ENCODE measurements around the gene MYLK.

Gene MYLK

DNA sequence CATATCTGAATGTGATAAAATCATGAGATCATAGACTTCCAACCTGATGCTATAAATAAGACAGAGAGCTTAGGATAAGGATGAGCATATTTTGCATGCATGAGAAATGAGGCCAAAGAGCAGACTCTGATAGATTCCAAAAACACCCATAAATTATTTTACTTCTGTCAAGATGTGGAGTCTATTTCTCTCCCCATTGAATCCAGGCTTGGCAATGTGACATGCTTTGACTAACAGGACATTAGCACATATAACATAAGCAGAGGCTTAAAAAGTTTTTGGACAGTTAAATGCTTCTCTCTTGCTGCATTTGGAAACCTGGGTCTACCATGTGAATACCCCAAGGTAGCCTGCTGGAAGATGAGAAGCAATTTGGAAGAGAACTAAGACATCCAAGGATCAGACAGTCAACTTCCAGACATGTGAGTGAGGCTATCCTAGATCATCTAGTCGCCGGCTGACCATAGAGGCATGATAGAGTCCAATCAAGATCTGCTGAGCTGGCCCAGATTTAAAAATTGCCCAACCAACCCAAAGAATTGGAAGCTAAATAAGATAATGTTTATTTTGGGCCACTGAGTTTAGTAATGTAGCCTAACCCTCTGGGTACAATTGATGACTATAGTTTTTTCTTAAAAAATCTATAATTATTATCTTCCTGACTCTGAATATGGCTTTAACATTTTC, 30.3 kb downstream of the MYLK start:
- H3K4me3 ChIP-seq (ENCODE audit: extremely low read depth, insufficient read depth, low read length, poor library complexity, severe bottlenecking), result no peak overlapping the region
- 100% methylated on average over 2 of the region's 2 CpGs for WGBS, 2 experiments (ENCODE audit: insufficient coverage in 2 of 2)

GRCh38 chr3:123847209-123847608, 36.9 kb downstream of the MYLK start:
- no peaks in the 10 kb centered on the region for H3K4me1 ChIP-seq (ENCODE audit: control insufficient read depth, insufficient read depth, low read length, poor library complexity, severe bottlenecking)

More for the DNA sequence above, 30.3 kb downstream of the MYLK start:
- H3K4me1 ChIP-seq (ENCODE audit: control insufficient read depth, insufficient read depth, low read length, poor library complexity, severe bottlenecking), result no peaks in the 10 kb centered on the region
- peaks cover 7% of the 10 kb centered on the region for H3K9me3 ChIP-seq (ENCODE audit: control insufficient read depth, low read length)
- H3K36me3 ChIP-seq (ENCODE audit: control insufficient read depth, insufficient read depth, low read length), result peaks cover 5% of the 10 kb centered on the region
- no peak overlapping the region for H3K27ac ChIP-seq (ENCODE audit: low read depth, low read length, severe bottlenecking)

DNA sequence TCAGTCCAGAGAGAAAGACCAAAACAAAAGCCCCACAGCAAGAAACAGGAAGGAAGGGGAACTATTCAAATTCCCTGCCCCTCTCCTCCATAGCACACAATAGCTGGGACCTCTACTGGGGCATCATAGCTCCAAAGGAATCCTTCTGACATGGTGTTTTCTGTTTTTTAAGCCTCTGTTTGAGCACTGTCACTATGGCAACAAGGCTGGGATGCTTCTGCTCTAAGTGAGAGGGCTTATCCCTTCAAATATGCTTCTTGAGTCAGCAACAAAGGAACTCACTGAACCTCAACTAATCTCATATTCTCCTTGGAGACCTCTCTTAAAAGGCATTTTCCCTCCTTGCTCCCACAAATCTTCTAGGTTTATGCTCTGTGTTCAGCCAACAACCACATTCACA, 40.5 kb downstream of the MYLK start:
- Histone ChIP-seq H3K4me1 (ENCODE audit: control insufficient read depth, insufficient read depth, low read length, poor library complexity, severe bottlenecking) (no peaks in the 10 kb centered on the region), H3K36me3 (ENCODE audit: control insufficient read depth, insufficient read depth, low read length) (no peaks in the 10 kb centered on the region), H3K4me3 (ENCODE audit: extremely low read depth, insufficient read depth, low read length, poor library complexity, severe bottlenecking) (no peak overlapping the region), H3K27ac (ENCODE audit: low read depth, low read length, severe bottlenecking) (peak overlapping the region; percentile 51), H3K9me3 (ENCODE audit: control insufficient read depth, low read length) (peaks cover 13% of the 10 kb centered on the region)

More at GRCh38 chr3:123847209-123847608, 36.9 kb downstream of the MYLK start:
- H3K36me3 ChIP-seq (ENCODE audit: control insufficient read depth, insufficient read depth, low read length), result no peaks in the 10 kb centered on the region
- H3K9me3 ChIP-seq (ENCODE audit: control insufficient read depth, low read length), result peaks cover 21% of the 10 kb centered on the region
- WGBS, 2 experiments (ENCODE audit: insufficient coverage in 2 of 2), result 100% methylated on average over 1 of the region's 1 CpG; no CpG with 5 or more reads in 1 of the 2 experiments
- no peak overlapping the region for H3K27ac ChIP-seq (ENCODE audit: low read depth, low read length, severe bottlenecking)
- no peak overlapping the region for H3K4me3 ChIP-seq (ENCODE audit: extremely low read depth, insufficient read depth, low read length, poor library complexity, severe bottlenecking)

DNA sequence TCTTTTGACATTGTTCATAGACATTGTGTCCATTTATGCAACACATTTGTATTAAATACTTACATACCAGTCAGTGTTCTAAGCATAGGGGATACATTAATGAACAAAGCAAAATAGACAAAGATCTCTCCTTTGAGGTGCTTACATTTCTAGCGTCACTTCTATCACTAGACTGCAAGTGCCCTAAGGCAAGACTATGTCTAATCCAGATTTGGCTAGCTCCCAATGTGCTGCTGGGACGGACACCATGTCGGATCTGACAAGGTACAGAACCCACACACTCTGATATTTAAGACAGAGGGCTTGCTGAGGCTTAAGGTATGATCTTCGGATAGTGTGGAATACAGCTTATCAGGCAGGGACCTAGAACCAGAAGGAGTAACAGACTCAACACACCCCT, 41.4 kb downstream of the MYLK start:
- WGBS, 2 experiments (ENCODE audit: insufficient coverage in 2 of 2), result 100% methylated on average over 1 of the region's 4 CpGs
- Histone ChIP-seq H3K27ac (ENCODE audit: low read depth, low read length, severe bottlenecking) (no peak overlapping the region), H3K4me3 (ENCODE audit: extremely low read depth, insufficient read depth, low read length, poor library complexity, severe bottlenecking) (no peak overlapping the region), H3K9me3 (ENCODE audit: control insufficient read depth, low read length) (peaks cover 17% of the 10 kb centered on the region), H3K4me1 (ENCODE audit: control insufficient read depth, insufficient read depth, low read length, poor library complexity, severe bottlenecking) (no peaks in the 10 kb centered on the region), H3K36me3 (ENCODE audit: control insufficient read depth, insufficient read depth, low read length) (no peaks in the 10 kb centered on the region)

DNA sequence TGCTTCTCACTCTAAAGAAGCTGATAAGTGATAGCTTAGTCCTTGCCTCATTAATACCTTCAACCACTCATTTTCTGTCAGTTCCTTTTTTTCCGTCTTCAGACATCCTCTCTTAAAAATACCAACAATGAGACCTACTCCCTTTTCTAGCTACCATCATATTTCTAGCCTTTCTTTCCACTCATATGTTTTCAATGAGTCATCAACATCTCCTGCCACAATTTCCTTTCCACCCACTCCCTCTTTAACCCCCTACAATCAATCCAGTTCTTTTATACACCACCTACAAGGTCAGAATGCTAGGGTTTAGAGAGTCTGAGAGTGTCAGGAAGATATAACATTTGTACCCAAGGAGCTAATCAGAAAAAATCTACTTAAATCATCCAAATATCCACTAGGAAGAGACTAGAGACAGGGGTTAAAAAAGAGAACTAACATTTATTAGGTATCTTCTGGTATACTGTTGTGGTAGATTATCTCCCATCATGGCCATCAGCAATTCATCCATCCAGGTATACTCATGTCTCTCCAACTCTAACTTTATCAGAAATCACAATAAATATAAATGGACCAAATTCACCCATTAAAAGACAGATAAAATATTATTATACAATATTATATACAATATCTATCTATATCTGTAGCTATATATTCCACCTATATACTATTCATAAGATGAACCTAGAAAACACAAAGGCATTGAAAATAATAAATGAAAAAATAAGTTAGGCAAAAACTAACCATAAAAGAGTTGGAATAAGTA, 42.5 kb downstream of the MYLK start:
- Histone ChIP-seq H3K4me3 (ENCODE audit: extremely low read depth, insufficient read depth, low read length, poor library complexity, severe bottlenecking) (no peak overlapping the region), H3K9me3 (ENCODE audit: control insufficient read depth, low read length) (peaks cover 20% of the 10 kb centered on the region), H3K36me3 (ENCODE audit: control insufficient read depth, insufficient read depth, low read length) (no peaks in the 10 kb centered on the region), H3K4me1 (ENCODE audit: control insufficient read depth, insufficient read depth, low read length, poor library complexity, severe bottlenecking) (no peaks in the 10 kb centered on the region), H3K27ac (ENCODE audit: low read depth, low read length, severe bottlenecking) (no peak overlapping the region)
- WGBS, 2 experiments (ENCODE audit: insufficient coverage in 2 of 2), result 92 to 100% methylated on average over 1 of the region's 1 CpG

DNA sequence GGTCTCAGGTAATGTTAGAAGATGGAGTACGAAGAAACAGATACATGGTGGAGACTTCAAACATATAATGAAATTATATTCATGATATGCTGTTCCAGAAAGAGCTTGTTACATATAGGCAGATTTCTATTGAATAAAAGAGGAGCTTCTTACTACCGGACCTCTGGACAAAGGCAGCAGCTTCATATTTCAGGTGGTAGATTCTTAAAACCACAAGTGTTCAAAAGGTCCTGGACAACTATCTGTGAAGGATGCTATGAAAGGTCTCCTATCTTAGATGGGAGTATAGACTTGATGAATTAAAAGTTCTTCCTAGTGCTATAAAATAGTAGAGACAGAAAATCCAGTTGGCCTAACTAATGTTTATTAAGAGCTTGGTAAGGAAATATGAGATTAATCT, 43.2 kb downstream of the MYLK start:
- H3K4me3 ChIP-seq (ENCODE audit: extremely low read depth, insufficient read depth, low read length, poor library complexity, severe bottlenecking), result no peak overlapping the region
- H3K36me3 ChIP-seq (ENCODE audit: control insufficient read depth, insufficient read depth, low read length), result no peaks in the 10 kb centered on the region
- no peaks in the 10 kb centered on the region for H3K4me1 ChIP-seq (ENCODE audit: control insufficient read depth, insufficient read depth, low read length, poor library complexity, severe bottlenecking)
- H3K27ac ChIP-seq (ENCODE audit: low read depth, low read length, severe bottlenecking), result no peak overlapping the region
- 78 to 100% methylated on average over 1 of the region's 2 CpGs for WGBS, 2 experiments (ENCODE audit: insufficient coverage in 2 of 2)
- H3K9me3 ChIP-seq (ENCODE audit: control insufficient read depth, low read length), result peaks cover 20% of the 10 kb centered on the region

DNA sequence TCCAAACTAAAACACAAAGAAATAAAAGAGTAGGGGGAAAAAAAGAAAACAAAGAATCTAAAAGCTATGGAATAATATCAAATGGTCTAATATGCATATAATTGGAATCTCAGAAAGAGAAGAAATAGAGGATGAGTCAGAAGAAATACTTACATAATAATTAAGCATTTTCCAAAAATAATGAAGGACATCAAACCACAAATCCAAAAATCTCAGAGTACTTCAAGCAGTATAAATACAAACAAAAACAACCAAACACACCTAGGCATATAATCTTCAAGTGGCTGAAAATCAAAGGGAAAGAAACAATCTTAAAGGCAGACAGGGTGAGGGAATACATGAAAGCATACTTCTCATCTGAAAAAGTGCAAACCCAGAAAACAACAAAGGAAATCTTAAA, 46.3 kb downstream of the MYLK start:
- H3K36me3 ChIP-seq (ENCODE audit: control insufficient read depth, insufficient read depth, low read length), result no peaks in the 10 kb centered on the region
- no peaks in the 10 kb centered on the region for H3K4me1 ChIP-seq (ENCODE audit: control insufficient read depth, insufficient read depth, low read length, poor library complexity, severe bottlenecking)
- no peak overlapping the region for H3K4me3 ChIP-seq (ENCODE audit: extremely low read depth, insufficient read depth, low read length, poor library complexity, severe bottlenecking)
- peaks cover 14% of the 10 kb centered on the region for H3K9me3 ChIP-seq (ENCODE audit: control insufficient read depth, low read length)
- no peak overlapping the region for H3K27ac ChIP-seq (ENCODE audit: low read depth, low read length, severe bottlenecking)

DNA sequence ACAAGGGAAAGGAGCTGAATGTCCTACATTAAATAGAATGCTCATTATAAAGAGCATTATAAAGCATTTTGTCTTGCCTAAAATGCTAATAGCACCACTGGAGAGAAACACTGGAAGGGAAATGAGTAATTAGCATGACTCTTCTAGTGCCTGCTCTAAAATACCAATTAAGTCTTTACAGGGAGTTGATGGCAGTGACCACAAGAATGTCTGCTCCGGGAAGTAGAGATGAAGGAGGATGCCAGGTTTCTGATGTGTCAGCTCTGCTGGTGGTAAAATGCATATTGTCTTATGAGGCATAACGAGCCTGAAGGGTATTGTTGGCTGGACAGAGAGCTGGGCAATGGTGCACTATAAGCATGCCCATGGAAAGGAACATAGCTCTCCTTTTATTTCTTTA, 49.5 kb downstream of the MYLK start:
- peaks cover 7% of the 10 kb centered on the region for H3K9me3 ChIP-seq (ENCODE audit: control insufficient read depth, low read length)
- H3K4me1 ChIP-seq (ENCODE audit: control insufficient read depth, insufficient read depth, low read length, poor library complexity, severe bottlenecking), result no peaks in the 10 kb centered on the region
- no peak overlapping the region for H3K27ac ChIP-seq (ENCODE audit: low read depth, low read length, severe bottlenecking)
- peaks cover 16% of the 10 kb centered on the region for H3K36me3 ChIP-seq (ENCODE audit: control insufficient read depth, insufficient read depth, low read length)
- H3K4me3 ChIP-seq (ENCODE audit: extremely low read depth, insufficient read depth, low read length, poor library complexity, severe bottlenecking), result no peak overlapping the region
- WGBS, 2 experiments (ENCODE audit: insufficient coverage in 2 of 2), result 85 to 87% methylated on average over 2 of the region's 2 CpGs

GRCh38 chr3:123833398-123833785, 50.7 kb downstream of the MYLK start:
- peaks cover 16% of the 10 kb centered on the region for H3K9me3 ChIP-seq (ENCODE audit: control insufficient read depth, low read length)
- peaks cover 16% of the 10 kb centered on the region for H3K36me3 ChIP-seq (ENCODE audit: control insufficient read depth, insufficient read depth, low read length)
- H3K4me1 ChIP-seq (ENCODE audit: control insufficient read depth, insufficient read depth, low read length, poor library complexity, severe bottlenecking), result no peaks in the 10 kb centered on the region
- 89 to 100% methylated on average over 1 of the region's 1 CpG for WGBS, 2 experiments (ENCODE audit: insufficient coverage in 2 of 2)
- no peak overlapping the region for H3K27ac ChIP-seq (ENCODE audit: low read depth, low read length, severe bottlenecking)
- no peak overlapping the region for H3K4me3 ChIP-seq (ENCODE audit: extremely low read depth, insufficient read depth, low read length, poor library complexity, severe bottlenecking)

- WGBS, 2 experiments (ENCODE audit: insufficient coverage in 2 of 2), result 100% methylated on average over 1 of the region's 3 CpGs; no CpG with 5 or more reads in 1 of the 2 experiments
- Histone ChIP-seq H3K9me3 (ENCODE audit: control insufficient read depth, low read length) (peaks cover 18% of the 10 kb centered on the region), H3K27ac (ENCODE audit: low read depth, low read length, severe bottlenecking) (no peak overlapping the region), H3K4me3 (ENCODE audit: extremely low read depth, insufficient read depth, low read length, poor library complexity, severe bottlenecking) (no peak overlapping the region), H3K36me3 (ENCODE audit: control insufficient read depth, insufficient read depth, low read length) (peaks cover 16% of the 10 kb centered on the region), H3K4me1 (ENCODE audit: control insufficient read depth, insufficient read depth, low read length, poor library complexity, severe bottlenecking) (no peaks in the 10 kb centered on the region)
These were observed 51.3 kb downstream of the MYLK start for GRCh38 chr3:123832692-123833397.
